Sigmoid colon (tissue), 4 donors: Measurements from ENCODE around the gene GSTM5.
"Not testable (repeated sequence)": the region's sequence is repeated elsewhere in the genome, so short reads cannot be mapped to it uniquely, and the experiment has no call there.

ENCODE experiments used
- POLR2AphosphoS5 ChIP-seq, 4 donors: sonication (generic); formaldehyde crosslinking; IDR thresholded peaks; one replicate each; pipeline ENCODE4 v1.6.1; 2017; ENCODE audit warnings: antibody characterized with exemption in 4 of 4
- TF ChIP-seq, protein P1 (sequence below), 4 experiments: fragments of 450-650 bp in 3 of 4; fragments of 200-600 bp in 1 of 4; IDR thresholded peaks; one replicate each; pipeline ENCODE4 v1.5.1; 2016 to 2019; ENCODE audit warnings: antibody characterized with exemption in 4 of 4, mild to moderate bottlenecking in 3 of 4, moderate library complexity in 2 of 4

- TF ChIP-seq POLR2AphosphoS5 (IDR thresholded peaks at IDR 0.05) = not testable (repeated sequence)
- TF ChIP-seq, protein P1, sequence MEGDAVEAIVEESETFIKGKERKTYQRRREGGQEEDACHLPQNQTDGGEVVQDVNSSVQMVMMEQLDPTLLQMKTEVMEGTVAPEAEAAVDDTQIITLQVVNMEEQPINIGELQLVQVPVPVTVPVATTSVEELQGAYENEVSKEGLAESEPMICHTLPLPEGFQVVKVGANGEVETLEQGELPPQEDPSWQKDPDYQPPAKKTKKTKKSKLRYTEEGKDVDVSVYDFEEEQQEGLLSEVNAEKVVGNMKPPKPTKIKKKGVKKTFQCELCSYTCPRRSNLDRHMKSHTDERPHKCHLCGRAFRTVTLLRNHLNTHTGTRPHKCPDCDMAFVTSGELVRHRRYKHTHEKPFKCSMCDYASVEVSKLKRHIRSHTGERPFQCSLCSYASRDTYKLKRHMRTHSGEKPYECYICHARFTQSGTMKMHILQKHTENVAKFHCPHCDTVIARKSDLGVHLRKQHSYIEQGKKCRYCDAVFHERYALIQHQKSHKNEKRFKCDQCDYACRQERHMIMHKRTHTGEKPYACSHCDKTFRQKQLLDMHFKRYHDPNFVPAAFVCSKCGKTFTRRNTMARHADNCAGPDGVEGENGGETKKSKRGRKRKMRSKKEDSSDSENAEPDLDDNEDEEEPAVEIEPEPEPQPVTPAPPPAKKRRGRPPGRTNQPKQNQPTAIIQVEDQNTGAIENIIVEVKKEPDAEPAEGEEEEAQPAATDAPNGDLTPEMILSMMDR (IDR thresholded peaks at IDR 0.05) = not testable (repeated sequence)
Observed at GRCh38 chr1:109684777-109685176, 27.3 kb upstream of the GSTM5 start.
